Esophagus squamous epithelium (tissue), 5 donors: ENCODE measurements around the gene ADAMTS1. TPM values are rescaled to one million over a fixed set of nuclear protein-coding genes. Genes with fewer than 3 reads are reported as not detected.

Experiments
- DNase-seq: peaks from one replicate; lab custom pipeline; 2025; lab: John Stamatoyannopoulos, UW
- H3K27ac ChIP-seq, 4 donors: fragments of 200-600 bp; sonication (generic); one replicate each; pipeline ENCODE4 v1.5.1; 2016 to 2019; ENCODE audit warnings: mild to moderate bottlenecking in 1 of 4
- H3K27me3 ChIP-seq, 4 donors: fragments of 200-600 bp; sonication (generic); 1 replicate in 3 of 4; 2 replicates in 1 of 4; pipeline versions ENCODE4 v1.5.1 to v1.6.0; 2017 to 2021; ENCODE audit warnings: antibody characterized with exemption in 1 of 4
- H3K36me3 ChIP-seq, 3 donors: fragments of 200-600 bp; sonication (generic); one replicate each; pipeline ENCODE4 v1.5.1; 2016 to 2019
- H3K4me1 ChIP-seq, 3 donors: fragments of 200-600 bp; sonication (generic); one replicate each; pipeline ENCODE4 v1.5.1; 2017 to 2019
- H3K4me3 ChIP-seq, 4 donors: fragments of 200-600 bp; sonication (generic); 1 replicate in 3 of 4; 2 replicates in 1 of 4; pipeline ENCODE4 v1.5.1; 2016 to 2019; ENCODE audit warnings: mild to moderate bottlenecking in 2 of 4, moderate library complexity in 1 of 4
- H3K9me3 ChIP-seq, 3 donors: fragments of 200-600 bp; sonication (generic); one replicate each; pipeline ENCODE4 v1.5.1; 2016 to 2019
- CTCF ChIP-seq, 6 experiments: fragments of 450-650 bp in 4 of 6; fragments of 200-600 bp in 2 of 6; sonication (generic) in 2 of 6; IDR thresholded peaks; one replicate each; pipeline ENCODE4 v1.5.1; 2016 to 2019; ENCODE audit warnings: antibody characterized with exemption in 6 of 6, mild to moderate bottlenecking in 4 of 6, moderate library complexity in 4 of 6
- POLR2A ChIP-seq, 4 donors: fragments of 450-650 bp; IDR thresholded peaks; one replicate each; pipeline ENCODE4 v1.6.1; 2017; ENCODE audit warnings: antibody characterized with exemption in 4 of 4, mild to moderate bottlenecking in 4 of 4, moderate library complexity in 3 of 4
- WGBS, 2 donors: methylation state at CpG; one replicate each; pipeline ENCODE4 v1.1.5; 2018; 5-methylcytosine and 5-hydroxymethylcytosine counted together
- intact Hi-C: fragments of 100-400 bp; cut with DNase I; formaldehyde crosslinking; loops from one replicate; pipeline ENCODE4 v1.15.0; 2022
- total RNA-seq, 4 donors: library from RNA; depleted of rRNA; stranded (reverse); fragments of >200 nt; gene quantifications; one replicate each; pipeline ENCODE4 v1.1.0, GENCODE V29; 2016
- donor health status: DM: yes; HTN: yes; CAD: no.

The ADAMTS1 gene
- total RNA-seq, 4 donors from 2014 or later = 2.8 to 33.0 (median 19.3) TPM

DNA sequence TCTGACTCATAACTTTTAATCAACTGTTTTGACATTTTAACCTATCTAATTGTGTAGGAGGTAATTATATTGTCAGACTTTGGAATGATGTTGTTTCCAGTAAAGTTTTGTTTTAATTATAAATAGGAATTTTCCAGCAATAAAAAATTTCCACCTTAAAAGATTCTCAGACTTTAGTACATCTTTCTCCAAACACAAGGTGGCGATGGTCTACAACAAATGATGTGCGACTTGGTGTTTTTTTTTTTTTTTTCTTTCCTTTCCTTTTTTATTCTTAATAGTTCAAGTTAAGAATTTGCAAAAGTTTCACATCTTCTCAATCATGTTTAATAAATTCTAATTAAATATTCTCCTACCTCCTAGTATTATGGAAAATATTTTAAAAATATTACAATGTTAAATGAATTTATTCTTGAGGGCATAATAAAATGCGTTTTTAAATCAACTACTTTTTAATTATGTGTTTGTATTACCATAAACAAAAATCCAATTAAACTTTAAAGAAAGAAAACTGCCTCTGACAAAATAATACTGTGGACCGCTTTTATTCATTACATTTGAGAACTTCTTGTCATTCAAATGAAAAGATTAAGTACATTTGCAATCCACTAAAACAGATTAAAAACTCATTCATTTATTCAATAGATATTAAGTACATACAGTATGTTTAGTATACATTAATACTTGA, 4.4 kb upstream of the ADAMTS1 start:
- H3K27ac ChIP-seq = peak overlapping the region in 1 of 4 donors; percentile 22
- intact Hi-C loops = loop anchor here (2.0 to 5.0 kb wide), 2 partner anchors 853 to 1898 kb away; no protein-coding TSS in a partner anchor
- no peak overlapping the region for H3K4me3 ChIP-seq
- H3K4me1 ChIP-seq = peaks cover 2 to 40% (median 8%) of the 10 kb centered on the region in 3 donors
- no peaks in the 10 kb centered on the region for H3K9me3 ChIP-seq
- H3K27me3 ChIP-seq = peaks cover 0 to 31% (median 0%) of the 10 kb centered on the region in 4 donors
- peak in 4 of 6 experiments; percentile 41 to 50 (median 46) for TF ChIP-seq CTCF (IDR thresholded peaks at IDR 0.05)
- TF ChIP-seq POLR2A (IDR thresholded peaks at IDR 0.05) = no peak
- DNase-seq = no peak
- WGBS, 2 donors = 2 to 11% methylated on average over 4 of the region's 4 CpGs
- H3K36me3 ChIP-seq = no peaks in the 10 kb centered on the region

- no peak overlapping the region for H3K4me3 ChIP-seq
- intact Hi-C loops = loop anchor here (5.0 kb wide), 1 partner anchor 1899 kb away; no protein-coding TSS in a partner anchor
- H3K27ac ChIP-seq = no peak overlapping the region
- peaks cover 0 to 47% (median 0%) of the 10 kb centered on the region in 4 donors for H3K27me3 ChIP-seq
- H3K9me3 ChIP-seq = no peaks in the 10 kb centered on the region
- peaks cover 2 to 56% (median 8%) of the 10 kb centered on the region in 3 donors for H3K4me1 ChIP-seq
- 42 to 48% methylated on average over 2 of the region's 2 CpGs for WGBS, 2 donors
- TF ChIP-seq POLR2A (IDR thresholded peaks at IDR 0.05) (no peak), CTCF (IDR thresholded peaks at IDR 0.05) (no peak)
- no peaks in the 10 kb centered on the region for H3K36me3 ChIP-seq
- DNase-seq = no peak
These were observed 2.7 kb upstream of the ADAMTS1 start for GRCh38 chr21:26847921-26848320.

GRCh38 chr21:26847002-26847401, 1.8 kb upstream of the ADAMTS1 start:
- H3K36me3 ChIP-seq = peaks cover 0 to 3% (median 0%) of the 10 kb centered on the region in 3 donors
- 33 to 45% methylated on average over 13 of the region's 13 CpGs for WGBS, 2 donors
- peak overlapping the region; percentile 62 to 85 (median 78) for H3K4me3 ChIP-seq
- H3K9me3 ChIP-seq = no peaks in the 10 kb centered on the region
- no peak for TF ChIP-seq POLR2A (IDR thresholded peaks at IDR 0.05)
- TF ChIP-seq CTCF (IDR thresholded peaks at IDR 0.05) = no peak
- H3K4me1 ChIP-seq = peaks cover 2 to 66% (median 14%) of the 10 kb centered on the region in 3 donors
- intact Hi-C loops = loop anchor here (5.0 kb wide), 1 partner anchor 1900 kb away; no protein-coding TSS in a partner anchor
- H3K27ac ChIP-seq = peak overlapping the region; percentile 77 to 96 (median 94)
- no peak for DNase-seq
- peaks cover 0 to 48% (median 0%) of the 10 kb centered on the region in 4 donors for H3K27me3 ChIP-seq

DNA sequence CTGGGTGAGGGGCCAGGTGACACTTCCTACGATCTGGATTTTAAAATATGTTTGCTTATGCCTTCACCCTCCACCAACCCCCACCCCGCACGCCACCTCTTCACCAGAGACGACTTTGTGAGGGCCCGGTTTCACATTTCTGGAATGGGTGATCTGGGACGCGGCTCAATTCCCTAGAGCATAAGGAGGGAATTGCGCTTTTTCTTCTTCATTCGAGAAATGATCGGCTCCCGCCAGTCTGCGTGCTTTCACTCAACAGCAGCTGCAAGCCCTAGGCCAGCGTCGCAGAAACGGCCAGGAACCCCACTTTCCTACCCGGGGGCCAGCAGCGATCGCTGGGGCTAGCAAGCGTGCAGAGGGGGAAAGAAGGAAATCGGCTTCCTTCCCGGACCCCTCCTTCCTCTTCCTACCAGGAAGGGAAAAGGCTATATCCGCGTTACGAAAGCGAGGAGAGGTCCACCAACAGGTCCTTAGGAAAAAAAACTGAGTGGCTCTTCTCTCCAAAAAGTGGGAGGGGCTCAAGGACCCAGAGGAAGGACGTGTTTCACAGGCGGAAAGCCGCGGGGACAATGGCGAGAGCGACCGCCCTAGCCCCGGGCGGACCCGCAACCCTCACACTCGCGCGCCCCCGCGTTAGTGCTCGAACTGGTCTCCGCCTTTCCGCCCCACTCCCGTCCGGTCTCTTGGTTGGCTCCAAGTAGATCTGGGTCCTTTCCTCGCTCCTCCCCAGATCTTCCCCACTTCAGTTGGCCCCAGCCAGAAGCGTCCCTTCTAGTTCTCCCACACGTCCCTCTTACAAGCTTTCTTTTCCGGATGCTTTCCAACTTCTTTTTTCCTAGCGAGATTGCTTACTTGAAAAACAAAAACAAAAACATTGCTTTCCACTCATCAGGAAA, 1.1 kb upstream of the ADAMTS1 start:
- H3K27me3 ChIP-seq = peaks cover 0 to 48% (median 0%) of the 10 kb centered on the region in 4 donors
- intact Hi-C loops = loop anchor here (5.0 kb wide), 1 partner anchor 1901 kb away; no protein-coding TSS in a partner anchor

More for the DNA sequence above, 1.1 kb upstream of the ADAMTS1 start:
- Histone ChIP-seq H3K4me1 (peaks cover 3 to 73% (median 14%) of the 10 kb centered on the region in 3 donors), H3K36me3 (peaks cover 0 to 10% (median 4%) of the 10 kb centered on the region in 3 donors), H3K9me3 (no peaks in the 10 kb centered on the region), H3K4me3 (peak overlapping the region; percentile 62 to 85 (median 78)), H3K27ac (peak overlapping the region; percentile 77 to 96 (median 94))
- TF ChIP-seq POLR2A (IDR thresholded peaks at IDR 0.05) (peak in 2 of 4 donors; percentile 45 to 69), CTCF (IDR thresholded peaks at IDR 0.05) (peak in 4 of 6 experiments; percentile 18 to 45 (median 30))
- 1% methylated on average over 26 to 29 of the region's 50 CpGs for WGBS, 2 donors
- DNase-seq = no peak
